Brain microvascular endothelial cell (primary cell): ENCODE measurements around the gene SAMD3.

Experiments used
- DNase-seq: peaks from one replicate; pipeline ENCODE4 v3.0.0-alpha.2; 2020
- H3K27ac ChIP-seq: fragments of 250-450 bp; sonication (Bioruptor Pico); 2 replicates; pipeline ENCODE4 v1.5.1; 2020; ENCODE audit warnings: mild to moderate bottlenecking, moderate library complexity
- H3K27me3 ChIP-seq: fragments of 250-450 bp; sonication (Bioruptor Pico); replicated peaks from 2 replicates; pipeline ENCODE4 v1.5.1; 2020; ENCODE audit warnings: mild to moderate bottlenecking
- H3K36me3 ChIP-seq: fragments of 250-450 bp; sonication (Bioruptor Pico); replicated peaks from 2 replicates; pipeline ENCODE4 v1.5.1; 2020; ENCODE audit warnings: mild to moderate bottlenecking
- H3K4me3 ChIP-seq: 2 replicates; pipeline ENCODE4 v1.5.1; 2011; ENCODE audit warnings: low read depth, mild to moderate bottlenecking, control low read depth, low read length, moderate library complexity
- CTCF ChIP-seq: IDR thresholded peaks from 2 replicates; pipeline ENCODE4 v1.5.1; 2011; ENCODE audit warnings: low read depth, mild to moderate bottlenecking, moderate library complexity, low read length, control low read depth, inconsistent platforms; ENCODE audit errors: missing control alignments
- in situ Hi-C: cut with HindIII; loops from 2 replicates; pipeline ENCODE4 v1.10.0; 2017; ENCODE audit warnings: low sequenced_read_pairs, low pct_ligation_motif_present

SAMD3 gene

GRCh38 chr6:130148181-130148580 is 74.6 kb downstream of the SAMD3 start:
- in situ Hi-C loops: no loop called here
- Histone ChIP-seq H3K4me3 (no peak overlapping the region), H3K27me3 (no peaks in the 10 kb centered on the region), H3K27ac (no peak overlapping the region), H3K36me3 (no peaks in the 10 kb centered on the region)
- TF ChIP-seq CTCF: peak; percentile 49
- DNase-seq: no peak

- Histone ChIP-seq H3K4me3 (no peak overlapping the region), H3K27me3 (no peaks in the 10 kb centered on the region), H3K36me3 (no peaks in the 10 kb centered on the region), H3K27ac (no peak overlapping the region)
- no peak for DNase-seq
- no peak for TF ChIP-seq CTCF
- in situ Hi-C loops: no loop called here
These were observed 75.6 kb downstream of the SAMD3 start for GRCh38 chr6:130147111-130147510.

GRCh38 chr6:130143709-130144108 is 79.0 kb downstream of the SAMD3 start:
- H3K36me3 ChIP-seq: no peaks in the 10 kb centered on the region
- H3K27me3 ChIP-seq: no peaks in the 10 kb centered on the region
- peak; percentile 26 for DNase-seq
- no peak overlapping the region for H3K4me3 ChIP-seq
- no peak overlapping the region for H3K27ac ChIP-seq
- in situ Hi-C loops: no loop called here
- TF ChIP-seq CTCF: no peak

- no peak for TF ChIP-seq CTCF
- Histone ChIP-seq H3K4me3 (no peak overlapping the region), H3K27me3 (no peaks in the 10 kb centered on the region), H3K27ac (no peak overlapping the region), H3K36me3 (no peaks in the 10 kb centered on the region)
- no peak for DNase-seq
- in situ Hi-C loops: no loop called here
These were observed 82.7 kb downstream of the SAMD3 start for GRCh38 chr6:130140084-130140483.

GRCh38 chr6:130138909-130139242 is 83.9 kb downstream of the SAMD3 start:
- no peak for TF ChIP-seq CTCF
- Histone ChIP-seq H3K27ac (no peak overlapping the region), H3K4me3 (no peak overlapping the region), H3K27me3 (no peaks in the 10 kb centered on the region), H3K36me3 (no peaks in the 10 kb centered on the region)
- DNase-seq: no peak
- in situ Hi-C loops: no loop called here

GRCh38 chr6:130138116-130138908 is 84.4 kb downstream of the SAMD3 start:
- H3K36me3 ChIP-seq: no peaks in the 10 kb centered on the region
- in situ Hi-C loops: no loop called here
- no peak overlapping the region for H3K27ac ChIP-seq
- H3K4me3 ChIP-seq: no peak overlapping the region
- H3K27me3 ChIP-seq: no peaks in the 10 kb centered on the region
- TF ChIP-seq CTCF: no peak
- DNase-seq: no peak
